Endothelial cell of umbilical vein (primary cell): Measurements from ENCODE around the gene VPS4A.
"Not testable (repeated sequence)": the region's sequence is repeated elsewhere in the genome, so short reads cannot be mapped to it uniquely, and the experiment has no call there.

Source experiments
- CTCF ChIP-seq, 2 donors: IDR thresholded peaks; 1 replicate in 1 of 2; 2 replicates in 1 of 2; pipeline ENCODE4 v1.5.1; 2011; ENCODE audit warnings: low read length in 2 of 2, mild to moderate bottlenecking in 2 of 2, moderate library complexity in 2 of 2, control low read depth in 1 of 2, inconsistent platforms in 1 of 2, low read depth in 1 of 2; ENCODE audit not compliant: insufficient read depth in 1 of 2; ENCODE audit errors: extremely low read depth in 1 of 2
- EZH2 ChIP-seq: IDR thresholded peaks from 2 replicates; pipeline ENCODE4 v1.6.1; 2012; ENCODE audit warnings: borderline replicate concordance, low read depth, mild to moderate bottlenecking, moderate library complexity, low read length, inconsistent platforms; ENCODE audit not compliant: severe bottlenecking
- POLR2A ChIP-seq: IDR thresholded peaks from 2 replicates; pipeline ENCODE4 v1.6.1; 2012; ENCODE audit warnings: low read depth, mild to moderate bottlenecking, control low read depth, low read length
- POLR2AphosphoS5 ChIP-seq: IDR thresholded peaks from 2 replicates; pipeline ENCODE4 v1.6.1; 2012; ENCODE audit warnings: low read depth, mild to moderate bottlenecking, control low read depth, low read length, moderate library complexity; ENCODE audit not compliant: insufficient read depth
- TF ChIP-seq, protein P1 (sequence below): IDR thresholded peaks from 2 replicates; pipeline ENCODE4 v1.6.1; 2011; ENCODE audit not compliant: insufficient read depth, insufficient read length

DNA sequence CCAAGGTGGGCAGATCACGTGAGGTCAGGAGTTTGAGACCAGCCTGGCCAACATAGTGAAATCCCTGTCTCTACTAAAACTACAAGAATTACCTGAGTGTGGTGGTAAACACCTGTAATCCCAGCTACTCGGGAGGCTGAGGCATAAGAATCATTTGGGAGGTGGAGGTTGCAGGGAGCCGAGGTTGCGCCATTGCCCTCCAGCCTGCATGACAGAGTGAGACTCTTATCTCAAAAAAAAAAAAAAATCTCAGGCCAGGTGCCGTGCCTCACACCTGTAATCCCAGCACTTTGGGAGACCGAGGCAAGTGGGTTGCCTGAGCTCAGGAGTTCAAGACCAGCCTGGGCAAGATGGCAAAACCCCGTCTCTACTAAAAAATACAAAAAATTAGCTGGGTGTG is 14.4 kb upstream of the VPS4A start:
- not testable (repeated sequence) for TF ChIP-seq CTCF (IDR thresholded peaks at IDR 0.05; ENCODE audit: extremely low read depth in 1 of 2, insufficient read depth in 1 of 2, low read depth in 1 of 2, low read length in 2 of 2); POLR2A; EZH2; POLR2AphosphoS5
- TF ChIP-seq, protein P1, sequence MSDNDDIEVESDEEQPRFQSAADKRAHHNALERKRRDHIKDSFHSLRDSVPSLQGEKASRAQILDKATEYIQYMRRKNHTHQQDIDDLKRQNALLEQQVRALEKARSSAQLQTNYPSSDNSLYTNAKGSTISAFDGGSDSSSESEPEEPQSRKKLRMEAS: not testable (repeated sequence)
